Neutrophil (primary cell): ENCODE results near the gene FYN.

Experiments
- H3K27ac ChIP-seq: fragments of 200-600 bp; sonication (generic); 2 replicates; pipeline ENCODE4 v1.5.1; 2016; ENCODE audit warnings: mild to moderate bottlenecking, moderate library complexity
- H3K27me3 ChIP-seq: fragments of 200-600 bp; sonication (generic); 2 replicates; pipeline ENCODE4 v1.6.0; 2016; ENCODE audit warnings: mild to moderate bottlenecking
- H3K36me3 ChIP-seq: fragments of 200-600 bp; sonication (generic); 2 replicates; pipeline ENCODE4 v1.5.1; 2017
- H3K4me1 ChIP-seq, 2 experiments: fragments of 200-600 bp in 1 of 2; sonication (generic) in 1 of 2; 1 replicate in 1 of 2; 2 replicates in 1 of 2; pipeline versions ENCODE4 v1.5.1 to v1.6.1; 2013 to 2016; ENCODE audit warnings: low read depth in 1 of 2, low read length in 1 of 2, mild to moderate bottlenecking in 1 of 2, moderate library complexity in 1 of 2; ENCODE audit not compliant: control insufficient read depth in 1 of 2, insufficient read depth in 1 of 2
- H3K4me3 ChIP-seq, 2 experiments: fragments of 200-600 bp in 1 of 2; sonication (generic) in 1 of 2; 1 replicate in 1 of 2; 2 replicates in 1 of 2; pipeline ENCODE4 v1.5.1; 2013 to 2016; ENCODE audit warnings: low read depth in 1 of 2, low read length in 1 of 2, mild to moderate bottlenecking in 1 of 2, moderate library complexity in 1 of 2
- H3K9me3 ChIP-seq: fragments of 200-600 bp; sonication (generic); 2 replicates; pipeline ENCODE4 v1.5.1; 2016
- TF ChIP-seq, protein P1 (sequence below): fragments of 200-600 bp; sonication (generic); IDR thresholded peaks from 2 replicates; pipeline ENCODE4 v1.5.1; 2016; ENCODE audit warnings: antibody characterized with exemption

FYN gene

DNA sequence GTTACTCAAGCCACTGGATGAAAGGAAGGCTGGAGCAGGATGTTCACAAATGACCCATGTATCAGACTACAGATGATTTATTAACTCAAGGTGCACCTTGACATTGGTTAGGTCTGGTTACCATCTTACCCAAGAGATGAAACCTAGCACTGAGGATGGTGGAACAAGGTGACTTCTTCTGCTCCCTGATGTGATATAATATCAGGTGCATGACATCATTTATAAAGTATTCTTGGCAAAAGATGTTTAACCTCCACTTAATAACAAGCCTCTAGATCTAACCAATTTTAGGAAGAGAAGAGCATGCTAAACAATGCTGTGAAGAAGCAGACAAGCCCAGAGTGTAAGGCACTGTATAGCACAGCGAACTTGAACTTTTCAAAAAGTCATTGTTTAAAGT lies 100.9 kb downstream of the FYN start:
- H3K27ac ChIP-seq = no peak overlapping the region

DNA sequence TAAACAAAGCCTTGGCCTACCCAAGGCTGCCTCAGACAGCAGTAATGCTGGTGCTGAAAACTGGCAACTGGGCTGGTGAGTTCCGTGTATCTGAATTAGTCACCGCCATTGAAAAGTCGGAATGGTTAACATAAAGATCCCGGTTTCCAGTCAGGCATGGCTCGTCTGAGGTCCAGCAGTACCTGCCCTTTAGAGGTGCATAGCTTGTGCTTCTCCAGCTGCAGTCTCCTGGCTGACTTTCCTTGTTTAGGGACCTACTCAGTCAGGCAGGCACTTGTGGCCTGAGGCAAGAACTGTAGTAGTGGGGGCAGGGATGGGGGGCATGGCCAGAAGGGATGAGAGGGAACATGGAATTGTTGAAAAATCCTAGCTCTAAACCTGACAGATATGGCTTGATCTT lies 101.6 kb downstream of the FYN start:
- TF ChIP-seq, protein P1, sequence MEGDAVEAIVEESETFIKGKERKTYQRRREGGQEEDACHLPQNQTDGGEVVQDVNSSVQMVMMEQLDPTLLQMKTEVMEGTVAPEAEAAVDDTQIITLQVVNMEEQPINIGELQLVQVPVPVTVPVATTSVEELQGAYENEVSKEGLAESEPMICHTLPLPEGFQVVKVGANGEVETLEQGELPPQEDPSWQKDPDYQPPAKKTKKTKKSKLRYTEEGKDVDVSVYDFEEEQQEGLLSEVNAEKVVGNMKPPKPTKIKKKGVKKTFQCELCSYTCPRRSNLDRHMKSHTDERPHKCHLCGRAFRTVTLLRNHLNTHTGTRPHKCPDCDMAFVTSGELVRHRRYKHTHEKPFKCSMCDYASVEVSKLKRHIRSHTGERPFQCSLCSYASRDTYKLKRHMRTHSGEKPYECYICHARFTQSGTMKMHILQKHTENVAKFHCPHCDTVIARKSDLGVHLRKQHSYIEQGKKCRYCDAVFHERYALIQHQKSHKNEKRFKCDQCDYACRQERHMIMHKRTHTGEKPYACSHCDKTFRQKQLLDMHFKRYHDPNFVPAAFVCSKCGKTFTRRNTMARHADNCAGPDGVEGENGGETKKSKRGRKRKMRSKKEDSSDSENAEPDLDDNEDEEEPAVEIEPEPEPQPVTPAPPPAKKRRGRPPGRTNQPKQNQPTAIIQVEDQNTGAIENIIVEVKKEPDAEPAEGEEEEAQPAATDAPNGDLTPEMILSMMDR = no peak
- Histone ChIP-seq H3K36me3 (no peaks in the 10 kb centered on the region), H3K27me3 (no peaks in the 10 kb centered on the region), H3K27ac (no peak overlapping the region), H3K4me3 (no peak overlapping the region), H3K9me3 (no peaks in the 10 kb centered on the region), H3K4me1 (no peaks in the 10 kb centered on the region)

More for the DNA sequence above, 100.9 kb downstream of the FYN start:
- H3K27me3 ChIP-seq = no peaks in the 10 kb centered on the region
- H3K4me1 ChIP-seq = no peaks in the 10 kb centered on the region
- no peaks in the 10 kb centered on the region for H3K9me3 ChIP-seq
- H3K36me3 ChIP-seq = no peaks in the 10 kb centered on the region
- TF ChIP-seq, protein P1 = no peak
- H3K4me3 ChIP-seq = no peak overlapping the region

DNA sequence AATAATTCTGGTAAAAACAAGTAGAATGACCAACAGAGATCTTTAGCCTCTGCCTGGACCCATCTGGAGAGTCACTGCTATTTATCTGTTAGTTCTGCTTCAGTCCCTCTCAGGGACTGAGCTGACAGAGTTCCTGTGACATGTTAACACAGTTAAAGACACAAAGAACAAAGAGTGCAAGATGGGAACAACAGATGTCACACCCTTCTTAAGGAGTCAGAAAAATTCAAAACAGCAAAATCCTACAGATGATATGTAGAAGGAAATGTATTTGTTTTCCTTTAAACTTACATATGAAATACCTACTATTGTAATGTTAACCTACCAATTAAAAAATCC lies 102.2 kb downstream of the FYN start:
- no peaks in the 10 kb centered on the region for H3K27me3 ChIP-seq
- TF ChIP-seq, protein P1 = no peak
- H3K36me3 ChIP-seq = no peaks in the 10 kb centered on the region
- no peaks in the 10 kb centered on the region for H3K9me3 ChIP-seq
- H3K4me3 ChIP-seq = no peak overlapping the region
- H3K4me1 ChIP-seq = no peaks in the 10 kb centered on the region
- no peak overlapping the region for H3K27ac ChIP-seq

- H3K4me3 ChIP-seq = no peak overlapping the region
- no peaks in the 10 kb centered on the region for H3K36me3 ChIP-seq
- no peaks in the 10 kb centered on the region for H3K27me3 ChIP-seq
- no peaks in the 10 kb centered on the region for H3K9me3 ChIP-seq
- H3K4me1 ChIP-seq = no peaks in the 10 kb centered on the region
- TF ChIP-seq, protein P1 = no peak
- no peak overlapping the region for H3K27ac ChIP-seq
These were observed 102.8 kb downstream of the FYN start for GRCh38 chr6:111770263-111771093.

- Histone ChIP-seq H3K27ac (no peak overlapping the region), H3K4me3 (no peak overlapping the region), H3K4me1 (no peaks in the 10 kb centered on the region)
These were observed 103.7 kb downstream of the FYN start for GRCh38 chr6:111769365-111770152.

More at GRCh38 chr6:111769365-111770152, 103.7 kb downstream of the FYN start:
- TF ChIP-seq, protein P1 = no peak
- no peaks in the 10 kb centered on the region for H3K27me3 ChIP-seq
- no peaks in the 10 kb centered on the region for H3K36me3 ChIP-seq
- H3K9me3 ChIP-seq = no peaks in the 10 kb centered on the region
